Islet of Langerhans (tissue), 1 donor: ENCODE results near the gene RPS15A.
"Not testable (repeated sequence)": the region's sequence is repeated elsewhere in the genome, so short reads cannot be mapped to it uniquely, and the experiment has no call there.

Experiments used
- FAIRE-seq: peaks from one replicate; lab custom pipeline; 2011; peaks lifted over from hg19 to GRCh38; lab: Jason Lieb, UNC

Gene RPS15A

DNA sequence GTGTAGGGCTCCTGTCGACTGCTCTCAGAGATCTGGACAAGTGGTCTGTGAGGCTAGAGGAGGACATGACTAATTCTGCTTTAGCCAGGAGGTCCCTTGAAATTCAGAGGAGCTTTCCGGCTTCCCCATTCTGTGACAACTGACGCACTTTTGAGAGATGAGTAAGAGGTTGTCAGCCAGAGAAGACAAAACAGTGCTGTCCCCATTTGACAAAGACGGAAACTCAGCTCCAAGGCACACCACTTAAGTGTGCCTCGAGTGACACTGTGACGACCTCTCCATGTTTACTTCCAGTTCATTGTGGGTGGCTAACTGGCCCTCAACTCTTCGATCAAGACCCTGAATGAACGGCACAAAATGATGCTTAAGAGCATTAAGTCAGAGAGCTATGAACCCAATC lies 47.3 kb downstream of the RPS15A start:
- not testable (repeated sequence) for FAIRE-seq

DNA sequence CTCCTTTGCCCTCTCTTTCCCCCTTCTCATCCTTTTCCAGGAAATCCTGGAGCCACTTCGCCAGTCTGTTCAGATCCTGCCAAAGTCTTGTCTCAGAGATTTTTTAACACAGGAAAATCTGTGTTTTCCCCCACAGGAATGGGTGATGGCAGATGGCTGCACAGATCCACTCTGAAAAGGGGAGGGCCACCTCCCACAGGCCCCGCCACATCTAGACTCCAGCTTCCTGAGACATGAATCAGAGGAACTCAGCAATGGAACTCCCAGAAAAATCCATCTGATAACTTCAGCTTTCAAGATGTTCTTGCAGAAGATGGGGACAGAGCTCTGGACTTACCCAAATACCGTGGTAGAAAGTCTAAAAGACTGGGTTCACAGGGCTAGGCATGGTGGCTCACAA lies 50.1 kb downstream of the RPS15A start:
- FAIRE-seq: not testable (repeated sequence)

DNA sequence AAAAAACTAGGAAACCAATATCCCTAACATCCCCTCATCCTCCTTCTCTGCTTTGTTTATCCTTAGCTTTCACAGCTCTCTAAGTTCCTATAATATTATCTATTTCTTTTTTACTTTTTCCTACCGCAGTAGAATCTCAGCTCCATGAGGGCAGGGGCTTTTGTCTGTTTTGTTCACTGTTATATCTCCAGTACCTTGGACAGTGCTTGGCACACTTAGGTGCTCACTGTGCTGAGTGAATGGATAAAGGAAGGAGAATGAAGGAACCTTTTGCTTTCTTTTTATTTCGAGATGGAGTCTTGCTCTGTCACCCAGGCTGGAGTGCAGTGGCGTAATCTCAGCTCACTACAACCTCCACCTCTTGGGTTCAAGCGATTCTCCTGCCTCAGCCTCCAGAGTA lies 51.4 kb downstream of the RPS15A start:
- not testable (repeated sequence) for FAIRE-seq

DNA sequence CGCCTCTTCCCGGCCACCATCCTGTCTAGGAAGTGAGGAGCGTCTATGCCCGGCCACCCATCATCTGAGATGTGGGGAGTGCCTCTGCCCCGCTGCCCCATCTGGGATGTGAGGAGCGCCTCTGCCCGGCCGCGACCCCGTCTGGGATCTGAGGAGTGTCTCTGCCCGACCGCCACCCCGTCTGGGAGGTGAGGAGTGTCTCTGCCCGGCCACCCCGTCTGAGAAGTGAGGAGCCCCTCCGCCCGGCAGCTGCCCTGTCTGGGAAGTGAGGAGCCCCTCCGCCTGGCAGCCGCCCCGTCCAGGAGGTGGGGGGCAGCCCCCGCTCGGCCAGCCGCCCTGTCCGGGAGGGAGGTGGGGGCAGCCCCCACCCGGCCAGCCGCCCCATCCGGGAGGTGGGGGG lies 55.9 kb downstream of the RPS15A start:
- FAIRE-seq: not testable (repeated sequence)
